Activated CD4-positive, alpha-beta T cell treated with anti-CD3 and anti-CD28 coated beads, Interleukin-2, amount 10 ng/mL, durations not matched to agents 24 days and 14 days (primary cell): ENCODE data around the gene ARHGEF3. TPM values are rescaled to one million over a fixed set of nuclear protein-coding genes. Genes with fewer than 3 reads are reported as not detected.
A peak's percentile ranks its signal among the peaks of the same experiment; 100 is the strongest.
"Not testable (repeated sequence)": the region's sequence is repeated elsewhere in the genome, so short reads cannot be mapped to it uniquely, and the experiment has no call there.

Source experiments
- DNase-seq: peaks from one replicate; pipeline ENCODE4 v3.0.0; 2022
- H3K27ac Mint-ChIP-seq: one replicate; pipeline ENCODE4 v1.8.0; 2022; ENCODE audit warnings: mild to moderate bottlenecking, mixed read lengths
- H3K27me3 Mint-ChIP-seq: one replicate; pipeline ENCODE4 v1.8.0; 2022; ENCODE audit warnings: mixed read lengths
- H3K36me3 Mint-ChIP-seq: one replicate; pipeline ENCODE4 v1.8.0; 2022; ENCODE audit warnings: low read depth, mild to moderate bottlenecking, mixed read lengths
- H3K4me1 Mint-ChIP-seq: one replicate; pipeline ENCODE4 v1.8.0; 2021; ENCODE audit warnings: mixed read lengths
- H3K4me3 Mint-ChIP-seq: one replicate; pipeline ENCODE4 v1.8.0; 2022; ENCODE audit warnings: mild to moderate bottlenecking, moderate library complexity, mixed read lengths
- H3K9me3 Mint-ChIP-seq: one replicate; pipeline ENCODE4 v1.8.0; 2021; ENCODE audit warnings: mixed read lengths
- intact Hi-C: fragments of 100-400 bp; cut with micrococcal nuclease; formaldehyde crosslinking; loops from one replicate; pipeline ENCODE4 v1.15.1; 2023
- total RNA-seq: library from RNA; stranded (reverse); gene quantifications from 2 replicates; pipeline ENCODE4 v1.2.3, GENCODE V29; 2022

The ARHGEF3 gene
- total RNA-seq, 1 donor from 2014 or later = 54.4 TPM

DNA sequence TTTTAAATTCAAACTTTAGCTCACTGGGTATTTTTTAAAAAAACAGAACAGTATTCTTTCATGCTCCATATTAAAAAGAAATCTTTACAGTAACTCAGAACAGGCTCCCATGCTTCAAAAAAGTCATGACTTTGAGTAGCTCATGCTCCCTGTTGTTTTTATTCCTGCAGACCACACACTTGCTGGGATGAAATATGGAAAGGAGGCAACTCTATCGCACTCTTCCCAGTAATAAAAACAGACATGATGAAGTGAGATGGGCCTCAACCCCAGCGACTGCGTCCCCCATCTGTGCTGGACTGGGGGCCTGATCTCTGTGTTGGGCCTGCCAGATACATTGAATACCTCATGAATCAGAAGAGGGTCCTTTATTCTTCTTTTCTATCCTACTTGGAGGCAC, 58.9 kb downstream of the ARHGEF3 start:
- no peak for DNase-seq
- peaks cover 70% of the 10 kb centered on the region for H3K36me3 Mint-ChIP-seq
- H3K4me1 Mint-ChIP-seq = peaks cover 12% of the 10 kb centered on the region
- intact Hi-C loops = no loop called here
- H3K9me3 Mint-ChIP-seq = no peaks in the 10 kb centered on the region
- no peak overlapping the region for H3K27ac Mint-ChIP-seq
- no peaks in the 10 kb centered on the region for H3K27me3 Mint-ChIP-seq
- H3K4me3 Mint-ChIP-seq = no peak overlapping the region

GRCh38 chr3:56739036-56739435, 62.7 kb downstream of the ARHGEF3 start:
- Mint-ChIP-seq H3K4me1 (peaks cover 27% of the 10 kb centered on the region), H3K36me3 (peaks cover 65% of the 10 kb centered on the region), H3K4me3 (no peak overlapping the region), H3K27me3 (no peaks in the 10 kb centered on the region), H3K9me3 (no peaks in the 10 kb centered on the region), H3K27ac (no peak overlapping the region)
- intact Hi-C loops = no loop called here
- DNase-seq = no peak

DNA sequence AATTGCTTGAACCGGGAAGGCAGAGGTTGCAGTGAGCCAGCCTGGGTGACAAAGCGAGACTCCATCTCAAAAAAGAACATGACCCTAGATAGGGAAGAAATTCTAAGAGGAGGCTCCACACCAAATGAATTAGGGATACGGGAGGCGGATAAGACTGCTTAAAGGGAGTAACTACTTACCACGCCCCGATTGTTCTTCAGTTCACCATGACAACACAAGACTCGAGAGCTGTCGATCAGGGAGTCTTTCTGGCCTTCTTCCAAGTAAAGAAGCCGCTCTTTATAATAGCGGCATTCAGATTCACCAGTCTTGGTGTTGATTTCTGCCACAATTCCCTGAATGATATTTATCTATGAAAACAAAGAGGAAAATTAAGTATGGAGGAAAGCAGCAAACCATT, 64.7 kb downstream of the ARHGEF3 start:
- Mint-ChIP-seq H3K4me3 (no peak overlapping the region), H3K27me3 (no peaks in the 10 kb centered on the region), H3K9me3 (peaks cover 3% of the 10 kb centered on the region), H3K36me3 (peaks cover 59% of the 10 kb centered on the region), H3K27ac (no peak overlapping the region), H3K4me1 (peaks cover 23% of the 10 kb centered on the region)
- intact Hi-C loops = loop anchor here (2.0 kb wide), 1 partner anchor 14 kb away; no protein-coding TSS in a partner anchor
- DNase-seq = no peak

DNA sequence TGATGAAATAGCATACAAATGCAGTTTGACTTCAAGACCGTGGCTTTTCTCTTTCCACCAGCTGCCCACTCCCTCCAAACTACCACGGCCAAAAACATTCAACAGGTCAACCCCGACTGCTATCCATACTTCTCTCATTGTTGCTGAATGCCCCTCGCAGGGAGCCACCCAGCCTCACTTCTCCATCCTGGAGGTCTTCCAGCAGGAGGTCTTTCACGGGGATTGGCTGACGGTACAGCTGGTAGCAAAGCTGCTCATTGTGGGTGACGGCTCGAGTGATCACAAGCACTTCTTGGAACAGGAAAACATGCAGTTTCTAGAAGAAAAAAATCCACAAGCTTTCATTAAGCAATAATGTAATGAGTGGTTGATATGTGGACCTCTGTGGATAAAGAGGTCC, 69.6 kb downstream of the ARHGEF3 start:
- DNase-seq = no peak
- H3K9me3 Mint-ChIP-seq = peaks cover 3% of the 10 kb centered on the region
- H3K4me1 Mint-ChIP-seq = peaks cover 41% of the 10 kb centered on the region
- intact Hi-C loops = no loop called here
- no peaks in the 10 kb centered on the region for H3K27me3 Mint-ChIP-seq
- peak overlapping the region; percentile 75 for H3K27ac Mint-ChIP-seq
- H3K4me3 Mint-ChIP-seq = no peak overlapping the region
- H3K36me3 Mint-ChIP-seq = peaks cover 79% of the 10 kb centered on the region

GRCh38 chr3:56725175-56725574, 76.6 kb downstream of the ARHGEF3 start:
- H3K9me3 Mint-ChIP-seq = no peaks in the 10 kb centered on the region
- H3K27ac Mint-ChIP-seq = peak overlapping the region; percentile 79
- peak; percentile 92 for DNase-seq
- peak overlapping the region; percentile 79 for H3K4me3 Mint-ChIP-seq
- no peaks in the 10 kb centered on the region for H3K27me3 Mint-ChIP-seq
- H3K4me1 Mint-ChIP-seq = peaks cover 52% of the 10 kb centered on the region
- intact Hi-C loops = loop anchor here (1.0 to 5.0 kb wide), 6 partner anchors 28 to 193 kb away; no protein-coding TSS in a partner anchor
- peaks cover 72% of the 10 kb centered on the region for H3K36me3 Mint-ChIP-seq

DNA sequence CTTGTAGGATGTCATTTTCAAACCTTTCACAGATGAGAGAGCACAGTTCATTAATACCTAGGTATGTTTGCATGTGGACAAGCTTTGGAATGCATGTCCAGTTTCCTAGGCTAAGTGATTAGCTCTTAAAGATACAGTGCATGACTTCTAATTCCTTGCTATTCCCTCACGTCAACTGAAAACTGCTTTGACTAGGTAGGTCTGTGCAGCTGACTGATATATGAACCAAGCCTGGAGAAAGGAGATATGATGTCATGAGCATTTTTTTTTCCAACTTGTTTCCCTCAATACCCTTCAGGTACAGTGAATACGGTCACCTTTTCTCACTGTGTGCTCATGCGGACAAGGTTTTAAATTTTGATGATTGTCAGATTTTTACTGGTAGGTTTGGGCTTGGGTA, 77.1 kb downstream of the ARHGEF3 start:
- no peaks in the 10 kb centered on the region for H3K27me3 Mint-ChIP-seq
- intact Hi-C loops = loop anchor here (1.0 to 5.0 kb wide), 6 partner anchors 29 to 194 kb away; no protein-coding TSS in a partner anchor
- H3K4me3 Mint-ChIP-seq = peak overlapping the region; percentile 79
- peaks cover 72% of the 10 kb centered on the region for H3K36me3 Mint-ChIP-seq
- DNase-seq = no peak
- peaks cover 52% of the 10 kb centered on the region for H3K4me1 Mint-ChIP-seq
- H3K9me3 Mint-ChIP-seq = no peaks in the 10 kb centered on the region
- peak overlapping the region; percentile 79 for H3K27ac Mint-ChIP-seq

DNA sequence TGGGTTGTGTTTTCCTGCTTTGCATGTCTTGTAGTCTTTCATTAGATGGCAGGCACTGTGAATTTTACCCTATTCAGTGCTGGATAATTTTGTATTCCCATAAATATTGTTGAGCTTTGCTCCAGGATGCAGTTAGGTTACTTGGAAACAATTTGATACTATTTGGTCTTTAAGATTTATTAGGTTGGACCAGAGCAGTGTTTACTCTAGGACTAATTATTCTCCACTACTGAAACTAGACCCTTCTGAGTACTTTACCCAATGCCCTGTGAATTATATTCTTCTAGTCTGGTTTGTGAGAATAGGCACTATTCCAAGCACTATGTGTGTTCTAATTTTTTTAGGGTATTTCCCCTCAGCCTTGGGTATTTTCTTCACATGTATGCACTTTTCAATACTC, 80.9 kb downstream of the ARHGEF3 start:
- intact Hi-C loops = no loop called here
- Mint-ChIP-seq H3K36me3 (peaks cover 53% of the 10 kb centered on the region), H3K9me3 (no peaks in the 10 kb centered on the region), H3K27ac (peak overlapping the region; percentile 67), H3K4me1 (peaks cover 41% of the 10 kb centered on the region), H3K27me3 (no peaks in the 10 kb centered on the region), H3K4me3 (no peak overlapping the region)
- no peak for DNase-seq

DNA sequence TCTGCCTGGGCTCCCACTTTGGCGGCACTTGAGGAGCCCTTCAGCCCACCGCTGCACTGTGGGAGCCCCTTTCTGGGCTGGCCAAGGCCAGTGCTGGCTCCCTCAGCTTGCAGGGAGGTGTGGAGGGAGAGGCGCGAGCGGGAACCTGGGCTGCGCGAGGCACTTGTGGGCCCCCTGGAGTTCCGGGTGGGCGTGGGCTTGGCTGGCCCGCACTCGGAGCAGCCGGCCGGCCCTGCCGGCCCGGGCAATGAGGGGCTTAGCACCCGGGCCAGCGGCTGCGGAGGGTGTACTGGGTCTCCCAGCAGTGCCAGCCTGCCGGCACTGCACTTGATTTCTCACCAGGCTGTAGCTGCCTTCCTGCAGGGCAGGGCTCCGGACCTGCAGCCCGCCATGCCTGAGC, 82.9 kb downstream of the ARHGEF3 start:
- intact Hi-C loops, H3K4me3 Mint-ChIP-seq, DNase-seq, H3K27me3 Mint-ChIP-seq, H3K27ac Mint-ChIP-seq, H3K9me3 Mint-ChIP-seq: not testable (repeated sequence)
- H3K4me1 Mint-ChIP-seq = peaks cover 27% of the 10 kb centered on the region
- H3K36me3 Mint-ChIP-seq = peaks cover 40% of the 10 kb centered on the region

DNA sequence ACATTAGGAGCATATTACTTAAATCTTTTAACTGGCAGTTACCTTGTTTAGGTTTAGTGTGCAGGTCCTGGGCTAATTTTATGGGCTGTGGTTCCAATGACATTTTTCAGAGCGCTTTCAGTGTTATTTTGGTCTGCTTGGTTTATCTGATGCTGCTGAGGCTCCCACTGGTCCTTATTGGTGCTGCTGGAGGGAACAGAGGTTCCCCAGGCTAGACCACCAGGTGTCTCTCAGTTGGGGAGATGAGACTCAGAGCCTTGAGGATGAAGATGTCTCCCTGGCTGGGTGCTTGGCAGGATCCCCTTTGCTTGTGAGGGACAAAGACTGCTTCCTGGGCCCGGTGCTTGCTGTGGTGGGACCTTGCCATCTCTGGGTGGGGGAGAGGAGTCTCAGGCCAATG, 90.4 kb downstream of the ARHGEF3 start:
- peaks cover 5% of the 10 kb centered on the region for H3K9me3 Mint-ChIP-seq

DNA sequence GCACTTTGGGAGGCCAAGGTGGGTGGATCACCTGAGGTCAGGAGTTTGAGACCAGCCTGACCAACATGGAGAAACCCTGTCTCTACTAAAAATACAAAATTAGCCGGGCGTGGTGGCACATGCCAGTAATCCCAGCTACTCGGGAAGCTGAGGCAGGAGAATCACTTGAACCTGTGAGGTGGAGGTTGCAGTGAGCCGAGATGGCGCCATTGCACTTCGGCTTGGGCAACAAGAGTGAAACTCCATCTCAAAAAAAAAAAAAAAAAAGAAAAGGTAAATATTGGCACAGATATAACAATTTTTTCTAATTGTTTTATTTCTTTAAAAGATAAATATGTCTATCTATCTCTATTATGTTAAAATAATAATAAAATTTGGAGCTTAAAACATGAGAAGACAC, 94.3 kb downstream of the ARHGEF3 start:
- H3K4me1 Mint-ChIP-seq = peaks cover 20% of the 10 kb centered on the region
- H3K9me3 Mint-ChIP-seq, H3K36me3 Mint-ChIP-seq, H3K27ac Mint-ChIP-seq, H3K27me3 Mint-ChIP-seq, intact Hi-C loops, DNase-seq, H3K4me3 Mint-ChIP-seq: not testable (repeated sequence)

More for the DNA sequence above, 90.4 kb downstream of the ARHGEF3 start:
- Mint-ChIP-seq H3K27me3 (no peaks in the 10 kb centered on the region), H3K4me1 (no peaks in the 10 kb centered on the region), H3K36me3 (peaks cover 2% of the 10 kb centered on the region), H3K4me3 (no peak overlapping the region), H3K27ac (no peak overlapping the region)
- no peak for DNase-seq
- intact Hi-C loops = no loop called here

DNA sequence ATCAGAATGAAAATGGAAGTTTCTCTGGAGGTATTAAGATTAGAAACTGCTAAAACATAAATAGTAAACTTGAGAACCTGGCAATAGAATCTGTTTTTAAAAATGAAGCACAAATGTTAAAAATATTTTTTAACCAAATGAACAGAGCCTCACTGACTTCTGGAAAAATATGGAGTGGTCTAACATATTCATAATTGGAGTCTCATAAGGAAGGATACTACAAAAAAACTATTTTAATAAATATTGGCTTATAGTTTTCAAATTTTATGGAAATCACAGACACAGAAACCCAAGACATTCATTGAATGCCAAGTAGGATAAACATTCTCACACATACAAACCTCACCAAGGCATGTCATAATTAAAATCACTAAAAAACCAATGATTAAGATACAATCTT, 95.1 kb downstream of the ARHGEF3 start:
- intact Hi-C loops = no loop called here
- H3K27ac Mint-ChIP-seq = no peak overlapping the region
- peaks cover 21% of the 10 kb centered on the region for H3K4me1 Mint-ChIP-seq
- no peaks in the 10 kb centered on the region for H3K27me3 Mint-ChIP-seq
- peaks cover 3% of the 10 kb centered on the region for H3K9me3 Mint-ChIP-seq
- no peak for DNase-seq
- no peaks in the 10 kb centered on the region for H3K36me3 Mint-ChIP-seq
- no peak overlapping the region for H3K4me3 Mint-ChIP-seq

DNA sequence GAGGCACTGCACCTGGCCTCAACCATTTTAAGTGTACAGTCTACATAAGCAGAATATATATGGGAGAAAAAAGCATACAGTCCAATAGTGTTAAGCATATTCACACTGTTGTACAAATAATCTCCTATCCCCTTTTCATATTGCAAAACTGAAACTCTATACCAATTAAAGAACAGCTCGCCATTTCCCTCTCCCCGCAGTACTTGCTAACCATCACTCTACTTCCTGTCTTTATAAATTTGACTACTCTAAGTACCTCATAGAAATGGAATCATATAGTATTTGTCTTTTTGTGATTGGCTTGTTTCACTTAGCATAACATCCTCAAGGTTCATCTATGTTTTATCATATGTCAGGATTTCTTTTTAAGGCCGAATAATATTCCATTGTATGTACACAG, 97.0 kb downstream of the ARHGEF3 start:
- no peaks in the 10 kb centered on the region for H3K36me3 Mint-ChIP-seq
- peaks cover 27% of the 10 kb centered on the region for H3K4me1 Mint-ChIP-seq
- peaks cover 3% of the 10 kb centered on the region for H3K9me3 Mint-ChIP-seq
- intact Hi-C loops = loop anchor here (5.0 kb wide), 1 partner anchor 158 kb away; no protein-coding TSS in a partner anchor
- H3K27ac Mint-ChIP-seq = peak overlapping the region; percentile 64
- H3K4me3 Mint-ChIP-seq = peak overlapping the region; percentile 32
- no peaks in the 10 kb centered on the region for H3K27me3 Mint-ChIP-seq
- DNase-seq = no peak

GRCh38 chr3:56702490-56703315, 99.0 kb downstream of the ARHGEF3 start:
- peak; percentile 87 for DNase-seq
- Mint-ChIP-seq H3K4me3 (no peak overlapping the region), H3K27me3 (no peaks in the 10 kb centered on the region), H3K9me3 (peaks cover 3% of the 10 kb centered on the region), H3K27ac (no peak overlapping the region), H3K36me3 (no peaks in the 10 kb centered on the region), H3K4me1 (peaks cover 27% of the 10 kb centered on the region)
- intact Hi-C loops = loop anchor here (1.0 to 5.0 kb wide), 4 partner anchors 97 to 287 kb away; no protein-coding TSS in a partner anchor

DNA sequence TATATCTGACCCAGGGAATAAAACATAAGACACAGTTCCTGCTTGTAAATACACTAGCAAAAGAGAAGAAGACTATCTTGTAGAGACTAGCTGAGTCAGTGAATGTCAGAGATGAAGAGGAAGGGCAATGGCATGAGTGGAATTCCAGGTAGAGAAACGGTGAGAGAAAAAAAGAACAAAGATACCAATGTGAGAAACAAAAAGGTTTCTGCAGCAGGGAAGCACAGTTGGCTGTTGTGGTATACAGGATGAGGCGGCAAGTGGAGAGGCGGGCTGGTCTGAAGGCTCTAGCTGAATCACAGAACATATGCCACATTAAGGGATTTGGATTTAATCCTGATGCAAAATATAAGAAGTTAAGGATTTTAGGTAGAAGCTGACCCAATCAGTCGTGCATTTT, 101.6 kb downstream of the ARHGEF3 start:
- Mint-ChIP-seq H3K36me3 (no peaks in the 10 kb centered on the region), H3K4me3 (no peak overlapping the region), H3K9me3 (no peaks in the 10 kb centered on the region), H3K27me3 (no peaks in the 10 kb centered on the region), H3K4me1 (peaks cover 29% of the 10 kb centered on the region), H3K27ac (no peak overlapping the region)
- intact Hi-C loops = loop anchor here (5.0 kb wide), 1 partner anchor 162 kb away; no protein-coding TSS in a partner anchor
- DNase-seq = peak; percentile 51
